GM19238 (cell line): Measurements from ENCODE around the gene ARL16.

ENCODE experiments used
- DNase-seq: peaks from one replicate; pipeline ENCODE4 v3.0.0; 2011; ENCODE audit warnings: low spot score; ENCODE audit not compliant: insufficient read length

ARL16 gene, protein sequence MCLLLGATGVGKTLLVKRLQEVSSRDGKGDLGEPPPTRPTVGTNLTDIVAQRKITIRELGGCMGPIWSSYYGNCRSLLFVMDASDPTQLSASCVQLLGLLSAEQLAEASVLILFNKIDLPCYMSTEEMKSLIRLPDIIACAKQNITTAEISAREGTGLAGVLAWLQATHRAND

GRCh38 chr17:81683584-81684441 lies at the start of gene ARL16, which contains the start of gene HGS:
TSS of gene ARL16 (minus strand) at chr17:81683797. CDS start at chr17:81683753, 44 bp downstream.
TSS of gene HGS (plus strand) at chr17:81684011. CDS start at chr17:81684067, 56 bp downstream.
- DNase-seq = peak; percentile 100

- DNase-seq = no peak
Observed at GRCh38 chr17:81727324-81728031, 43.9 kb upstream of the ARL16 start.

- no peak for DNase-seq
Observed at GRCh38 chr17:81726004-81726403, 42.4 kb upstream of the ARL16 start.

DNA sequence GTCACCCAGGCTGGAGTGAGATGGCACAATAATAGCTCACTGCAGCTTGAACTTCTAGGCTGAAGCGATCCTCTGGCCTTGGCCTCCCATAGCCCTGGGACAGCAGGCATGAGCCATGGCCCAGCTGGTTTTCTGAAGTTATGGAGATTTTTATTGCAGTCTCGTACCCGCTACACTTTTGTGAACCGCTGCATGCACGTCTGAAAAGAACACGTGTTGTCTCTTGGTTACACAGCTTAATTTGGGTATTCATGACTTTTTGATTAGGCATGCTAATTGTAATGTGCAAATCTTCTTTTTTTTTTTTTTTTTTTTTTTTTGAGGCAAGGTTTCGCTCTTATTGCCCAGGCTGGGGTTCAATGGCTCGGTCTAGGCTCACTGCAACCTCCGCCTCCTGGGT lies 41.8 kb upstream of the ARL16 start:
- DNase-seq = no peak

DNA sequence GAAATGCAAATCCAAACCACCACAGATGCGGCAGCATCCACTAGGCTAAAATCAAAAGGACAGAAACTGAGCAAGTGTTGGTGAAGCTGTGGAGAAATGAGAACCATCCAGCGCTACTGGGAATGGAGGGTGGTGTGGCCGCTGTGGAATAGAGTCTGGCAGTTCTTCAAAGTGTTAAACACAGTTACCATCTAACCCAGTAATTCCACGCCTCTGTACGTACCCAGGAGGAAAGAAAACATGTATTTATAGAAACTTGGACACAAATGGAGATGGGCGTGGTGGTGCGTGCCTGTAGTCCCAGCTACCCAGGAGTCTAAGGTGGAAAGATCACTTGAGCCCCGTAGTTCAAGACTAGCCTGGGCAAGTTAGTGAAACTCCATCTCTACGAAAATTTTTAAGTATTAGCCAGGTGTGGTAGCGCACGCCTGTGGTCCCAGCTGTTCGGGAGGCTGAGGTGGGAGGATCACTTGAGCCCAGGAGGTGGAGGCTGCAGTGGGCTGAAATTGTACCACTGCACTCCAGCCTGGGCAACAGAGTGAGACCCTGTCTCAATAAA lies 40.1 kb upstream of the ARL16 start:
- DNase-seq = no peak

GRCh38 chr17:81722184-81723120 lies 38.9 kb upstream of the ARL16 start:
- DNase-seq = no peak

DNA sequence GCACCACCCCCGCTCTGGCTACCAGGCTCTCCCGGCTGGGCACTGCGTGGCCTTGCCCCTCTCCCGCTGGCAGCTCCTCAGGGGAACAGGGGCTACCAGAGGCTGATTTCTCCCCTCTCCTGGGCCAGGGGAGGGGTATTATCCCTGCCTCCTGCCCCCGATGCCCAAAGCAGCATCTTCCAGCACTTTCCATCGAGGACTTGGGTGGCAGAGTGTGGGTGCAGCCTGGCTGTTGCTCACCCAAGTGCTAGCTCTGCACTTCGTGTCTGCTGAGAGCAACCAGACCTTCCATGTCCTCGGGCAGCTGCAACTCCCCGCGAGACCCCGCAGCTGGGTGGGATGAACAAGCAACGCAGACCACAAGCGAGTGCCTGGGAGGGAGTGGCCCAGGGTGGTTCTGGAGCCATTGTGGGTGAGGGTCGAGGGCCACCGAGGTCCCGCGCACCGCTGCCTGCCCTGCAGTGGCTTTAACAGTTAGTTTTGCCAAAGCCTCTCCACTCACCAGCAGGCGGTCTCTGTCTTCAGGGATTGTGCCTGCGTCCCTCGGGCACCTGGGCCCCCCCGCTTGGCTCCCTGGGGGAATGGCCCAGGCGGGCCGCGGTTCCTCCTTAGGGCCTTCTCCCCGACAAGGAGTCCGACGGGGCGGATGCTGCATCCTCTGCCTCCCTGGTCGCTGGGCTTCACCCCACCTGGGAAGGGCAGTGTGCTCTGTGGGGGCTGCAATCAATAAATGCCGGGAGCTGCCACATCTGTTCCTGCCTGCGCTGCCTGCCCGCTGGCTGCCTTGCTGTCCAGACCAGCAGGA lies 36.9 kb upstream of the ARL16 start:
- no peak for DNase-seq

- DNase-seq = no peak
Observed at GRCh38 chr17:81719410-81720266, 36.0 kb upstream of the ARL16 start.

GRCh38 chr17:81717766-81718089 lies 34.1 kb upstream of the ARL16 start:
- no peak for DNase-seq

GRCh38 chr17:81717049-81717765 lies 33.6 kb upstream of the ARL16 start:
- DNase-seq = no peak

- no peak for DNase-seq
Observed at GRCh38 chr17:81716674-81716996, 33.0 kb upstream of the ARL16 start.

- no peak for DNase-seq
Observed at GRCh38 chr17:81715872-81716673, 32.5 kb upstream of the ARL16 start.

DNA sequence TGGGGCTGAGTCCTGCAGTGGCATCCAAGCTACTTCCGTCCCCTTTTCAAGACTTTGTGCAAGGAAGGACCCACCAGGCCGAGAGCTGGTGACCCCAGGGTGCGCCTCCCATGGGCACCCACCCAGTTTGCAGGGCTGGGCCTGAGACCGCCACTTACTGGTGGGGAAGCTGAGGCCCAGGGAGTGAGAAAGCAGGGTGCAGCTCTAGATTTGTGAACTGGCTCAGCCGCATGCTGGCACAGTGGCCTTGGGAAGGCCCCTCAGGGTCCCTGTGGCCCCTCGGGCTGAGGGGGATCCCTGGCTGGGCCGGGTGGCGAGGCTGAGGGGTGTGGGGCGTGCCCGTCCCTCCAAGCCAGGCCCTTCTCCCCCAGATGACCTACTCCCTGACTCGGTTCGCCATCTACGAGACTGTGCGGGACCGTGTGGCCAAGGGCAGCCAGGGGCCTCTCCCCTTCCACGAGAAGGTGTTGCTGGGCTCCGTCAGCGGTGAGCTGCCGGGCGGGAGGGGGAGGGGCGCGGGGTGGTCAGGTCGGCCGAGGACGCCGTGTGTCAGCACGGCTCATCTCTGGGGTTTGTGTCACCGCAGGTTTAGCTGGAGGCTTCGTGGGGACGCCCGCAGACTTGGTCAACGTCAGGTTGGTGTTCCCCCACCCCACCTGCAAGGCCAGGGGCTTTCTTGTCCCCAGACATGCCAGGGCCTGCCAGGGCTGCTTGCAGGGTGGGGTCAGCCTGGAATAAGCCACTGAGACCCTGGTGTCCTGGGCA lies 31.7 kb upstream of the ARL16 start:
- no peak for DNase-seq

- DNase-seq = no peak
Observed at GRCh38 chr17:81714412-81715106, 31.0 kb upstream of the ARL16 start.

DNA sequence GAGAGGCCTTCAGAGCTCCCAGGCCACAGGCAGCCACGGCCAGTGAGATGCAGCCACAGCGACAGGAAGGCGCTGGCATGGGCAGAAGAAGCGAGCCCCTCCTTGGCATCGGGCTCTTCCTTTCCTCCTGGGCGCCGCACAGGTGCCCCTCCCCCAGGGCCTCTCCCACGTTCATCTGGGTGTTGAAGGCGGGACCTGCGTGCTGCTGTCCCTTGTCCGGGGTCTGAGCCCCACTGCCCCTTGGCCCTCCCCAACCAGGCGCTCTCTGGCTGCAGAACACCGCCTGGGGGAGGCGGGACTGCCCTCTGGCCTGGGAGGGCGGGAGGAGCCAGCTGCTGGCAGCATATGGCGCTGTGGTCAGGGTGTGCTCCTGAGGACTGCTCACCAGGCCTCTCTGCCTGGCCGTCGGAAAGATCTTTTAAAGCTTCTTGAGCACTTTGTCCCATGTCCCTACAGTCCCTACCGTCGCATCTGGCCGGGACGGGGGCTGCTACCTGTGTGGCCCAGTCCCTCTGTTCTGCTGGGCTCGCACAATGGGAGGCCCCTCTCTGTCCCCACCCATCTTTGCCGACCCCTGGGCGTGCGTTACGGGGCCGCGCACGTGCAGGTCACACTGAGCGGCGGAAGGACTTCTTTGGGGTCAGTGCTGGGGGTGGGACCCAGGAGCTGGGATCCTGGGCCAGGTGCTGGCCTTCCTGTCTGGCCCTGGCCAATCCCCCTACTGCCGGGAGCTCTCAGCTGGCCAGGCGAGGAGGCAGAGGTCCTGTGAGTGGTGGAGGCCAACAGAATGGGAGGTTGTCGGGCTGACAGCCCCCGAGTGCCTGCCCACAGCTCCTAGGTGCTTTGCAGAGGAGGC lies 30.2 kb upstream of the ARL16 start:
- DNase-seq = no peak
